Thyroid gland (tissue), 4 donors: ENCODE results near the gene LRIT2.

ENCODE experiments used
- CTCF ChIP-seq, 6 experiments: fragments of 200-600 bp in 3 of 6; fragments of 450-650 bp in 3 of 6; sonication (generic) in 3 of 6; IDR thresholded peaks; one replicate each; pipeline ENCODE4 v1.5.1; 2016 to 2019; ENCODE audit warnings: antibody characterized with exemption in 6 of 6, mild to moderate bottlenecking in 2 of 6, inconsistent platforms in 1 of 6, moderate library complexity in 1 of 6
- POLR2A ChIP-seq, 2 donors: fragments of 450-650 bp; IDR thresholded peaks; one replicate each; pipeline ENCODE4 v1.6.1; 2017; ENCODE audit warnings: antibody characterized with exemption in 2 of 2, mild to moderate bottlenecking in 2 of 2, moderate library complexity in 1 of 2

GRCh38 chr10:84200537-84201243 lies 24.7 kb downstream of the LRIT2 start:
- no peak for TF ChIP-seq CTCF (IDR thresholded peaks at IDR 0.05)
- TF ChIP-seq POLR2A (IDR thresholded peaks at IDR 0.05): no peak
